Stimulated activated CD4-positive, alpha-beta T cell treated with anti-CD3 and anti-CD28 coated beads, Interleukin-2, amount 100 ng/mL, for 4 hours (primary cell): ENCODE data around the gene CARM1.
"Not testable (repeated sequence)": the region's sequence is repeated elsewhere in the genome, so short reads cannot be mapped to it uniquely, and the experiment has no call there.

Source experiments
- DNase-seq: peaks from one replicate; pipeline ENCODE4 v3.0.0-alpha.2; 2020; ENCODE audit warnings: low read depth

CARM1 gene

GRCh38 chr19:10928563-10929401 is 57.4 kb downstream of the CARM1 start, which contains the start of the genes TIMM29 and YIPF2:
Gene TIMM29, plus strand, starts transcription at chr19:10928811. Its CDS starts 12 bp downstream, at chr19:10928823.
Gene YIPF2, minus strand, starts transcription at chr19:10928639. Its CDS starts 229 bp downstream, at chr19:10928410.
- DNase-seq = peak; percentile 91

GRCh38 chr19:10929402-10929794 is 58.0 kb downstream of the CARM1 start:
- no peak for DNase-seq

GRCh38 chr19:10935371-10936059 is 64.2 kb downstream of the CARM1 start:
- DNase-seq = no peak

GRCh38 chr19:10936661-10937084 is 65.3 kb downstream of the CARM1 start:
- DNase-seq = peak; percentile 13

- not testable (repeated sequence) for DNase-seq
These were observed 70.3 kb downstream of the CARM1 start for GRCh38 chr19:10941649-10942048.

GRCh38 chr19:10943412-10943811 is 72.1 kb downstream of the CARM1 start:
- DNase-seq = not testable (repeated sequence)

GRCh38 chr19:10945264-10945663 is 73.9 kb downstream of the CARM1 start:
- DNase-seq = no peak

GRCh38 chr19:10946958-10947657 is 75.8 kb downstream of the CARM1 start:
- no peak for DNase-seq

- DNase-seq = no peak
These were observed 81.5 kb downstream of the CARM1 start for GRCh38 chr19:10952809-10953208.

GRCh38 chr19:10959277-10959968 is 88.1 kb downstream of the CARM1 start:
- DNase-seq = not testable (repeated sequence)

GRCh38 chr19:10960314-10961072 is 89.1 kb downstream of the CARM1 start, which contains the start of gene SMARCA4:
Gene SMARCA4, plus strand, starts transcription at chr19:10961030. Its CDS starts 23,122 bp downstream, at chr19:10984152.
- DNase-seq = peak; percentile 98

GRCh38 chr19:10961073-10961860 is 89.9 kb downstream of the CARM1 start:
- DNase-seq = no peak

GRCh38 chr19:10962863-10963262 is 91.5 kb downstream of the CARM1 start:
- no peak for DNase-seq

- DNase-seq = no peak
These were observed 92.5 kb downstream of the CARM1 start for GRCh38 chr19:10963865-10964264.

GRCh38 chr19:10964903-10965302 is 93.5 kb downstream of the CARM1 start:
- no peak for DNase-seq

GRCh38 chr19:10965398-10965797 is 94.0 kb downstream of the CARM1 start:
- no peak for DNase-seq

- no peak for DNase-seq
These were observed 95.5 kb downstream of the CARM1 start for GRCh38 chr19:10966809-10967208.

- DNase-seq = no peak
These were observed 97.3 kb downstream of the CARM1 start for GRCh38 chr19:10968527-10969135.

GRCh38 chr19:10971107-10971726 is 99.9 kb downstream of the CARM1 start:
- no peak for DNase-seq
